GM12874 (cell line): ENCODE data around the gene SURF6.

Experiments used
- TF ChIP-seq, protein P1 (sequence below): IDR thresholded peaks from 2 replicates; pipeline ENCODE4 v1.5.1; 2011; ENCODE audit warnings: low read depth, mild to moderate bottlenecking, control low read depth, low read length, moderate library complexity; ENCODE audit not compliant: insufficient read depth

The SURF6 gene

GRCh38 chr9:133351526-133351907 is 15.5 kb upstream of the SURF6 start:
- TF ChIP-seq, protein P1, sequence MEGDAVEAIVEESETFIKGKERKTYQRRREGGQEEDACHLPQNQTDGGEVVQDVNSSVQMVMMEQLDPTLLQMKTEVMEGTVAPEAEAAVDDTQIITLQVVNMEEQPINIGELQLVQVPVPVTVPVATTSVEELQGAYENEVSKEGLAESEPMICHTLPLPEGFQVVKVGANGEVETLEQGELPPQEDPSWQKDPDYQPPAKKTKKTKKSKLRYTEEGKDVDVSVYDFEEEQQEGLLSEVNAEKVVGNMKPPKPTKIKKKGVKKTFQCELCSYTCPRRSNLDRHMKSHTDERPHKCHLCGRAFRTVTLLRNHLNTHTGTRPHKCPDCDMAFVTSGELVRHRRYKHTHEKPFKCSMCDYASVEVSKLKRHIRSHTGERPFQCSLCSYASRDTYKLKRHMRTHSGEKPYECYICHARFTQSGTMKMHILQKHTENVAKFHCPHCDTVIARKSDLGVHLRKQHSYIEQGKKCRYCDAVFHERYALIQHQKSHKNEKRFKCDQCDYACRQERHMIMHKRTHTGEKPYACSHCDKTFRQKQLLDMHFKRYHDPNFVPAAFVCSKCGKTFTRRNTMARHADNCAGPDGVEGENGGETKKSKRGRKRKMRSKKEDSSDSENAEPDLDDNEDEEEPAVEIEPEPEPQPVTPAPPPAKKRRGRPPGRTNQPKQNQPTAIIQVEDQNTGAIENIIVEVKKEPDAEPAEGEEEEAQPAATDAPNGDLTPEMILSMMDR: no peak

GRCh38 chr9:133349965-133350616 is 14.1 kb upstream of the SURF6 start:
- TF ChIP-seq, protein P1: no peak

- TF ChIP-seq, protein P1: no peak
Observed at GRCh38 chr9:133348718-133349573, 13.0 kb upstream of the SURF6 start.

DNA sequence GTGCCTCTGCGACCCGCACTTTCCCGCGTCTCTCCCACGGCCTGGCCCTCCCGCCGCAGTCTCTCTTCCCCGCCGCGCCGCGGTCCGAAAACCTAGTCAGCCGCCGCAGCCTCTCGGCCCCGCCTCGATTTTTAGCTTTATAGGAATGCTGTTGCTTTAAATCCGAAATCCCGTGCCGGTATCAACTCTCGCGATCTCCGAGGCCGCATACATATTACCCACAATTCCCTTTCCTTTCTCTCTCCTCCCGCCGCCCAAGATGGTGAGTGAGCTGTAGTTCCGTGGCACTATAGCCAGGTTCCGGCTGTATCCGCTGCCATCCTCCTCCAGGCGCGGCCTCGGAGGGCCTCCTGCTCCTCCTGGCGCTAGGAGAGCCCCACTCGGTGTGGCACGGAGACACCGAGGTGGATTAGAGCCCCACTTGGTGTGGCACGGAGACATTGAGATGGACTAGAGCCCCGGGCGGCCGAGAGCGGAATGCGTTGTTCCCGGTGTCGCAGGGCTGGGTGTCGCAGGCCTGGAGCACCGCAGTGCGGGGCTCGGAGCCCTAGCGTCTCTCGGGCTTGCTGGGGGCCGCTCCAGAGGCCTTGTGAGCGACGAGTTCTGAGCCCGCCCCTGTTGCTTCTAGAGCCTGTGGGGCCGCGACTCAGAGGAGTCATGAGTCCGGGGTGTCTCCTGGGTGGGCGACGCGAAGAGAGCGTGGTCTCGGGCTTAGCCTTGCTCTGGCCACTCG is 12.2 kb upstream of the SURF6 start, which contains the start of the genes MED22 and RPL7A:
TSS of gene MED22 (minus strand) at position 147 of the 733 bp plus-strand sequence. CDS start 1,469 bp downstream, outside the sequence.
TSS of gene RPL7A (plus strand) at position 234 of the 733 bp plus-strand sequence. CDS start at position 260, 26 bp downstream.
- TF ChIP-seq, protein P1: no peak

DNA sequence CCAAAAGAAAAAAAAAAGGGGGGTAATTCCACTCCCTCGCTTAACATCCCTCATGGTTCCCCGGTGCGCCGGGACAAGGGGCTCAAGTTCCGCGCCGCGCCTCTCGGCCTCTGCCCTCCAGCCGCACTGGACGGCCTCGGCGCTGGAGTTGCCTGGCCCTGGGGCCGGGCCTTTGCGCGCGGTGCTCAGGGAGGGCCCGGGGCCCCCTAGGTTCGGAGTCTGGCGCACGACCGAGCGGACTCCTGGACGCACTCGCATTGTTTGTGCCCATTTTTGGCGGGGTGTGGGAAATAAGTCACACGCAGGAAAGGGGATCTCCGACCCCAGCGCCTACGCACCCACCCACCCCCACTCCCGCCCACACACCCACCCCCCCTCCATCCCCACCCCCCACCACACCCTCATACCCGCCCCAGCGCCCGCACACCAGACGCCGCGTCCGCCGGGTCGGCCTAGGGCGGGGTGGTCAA is 11.6 kb upstream of the SURF6 start:
- TF ChIP-seq, protein P1: no peak

DNA sequence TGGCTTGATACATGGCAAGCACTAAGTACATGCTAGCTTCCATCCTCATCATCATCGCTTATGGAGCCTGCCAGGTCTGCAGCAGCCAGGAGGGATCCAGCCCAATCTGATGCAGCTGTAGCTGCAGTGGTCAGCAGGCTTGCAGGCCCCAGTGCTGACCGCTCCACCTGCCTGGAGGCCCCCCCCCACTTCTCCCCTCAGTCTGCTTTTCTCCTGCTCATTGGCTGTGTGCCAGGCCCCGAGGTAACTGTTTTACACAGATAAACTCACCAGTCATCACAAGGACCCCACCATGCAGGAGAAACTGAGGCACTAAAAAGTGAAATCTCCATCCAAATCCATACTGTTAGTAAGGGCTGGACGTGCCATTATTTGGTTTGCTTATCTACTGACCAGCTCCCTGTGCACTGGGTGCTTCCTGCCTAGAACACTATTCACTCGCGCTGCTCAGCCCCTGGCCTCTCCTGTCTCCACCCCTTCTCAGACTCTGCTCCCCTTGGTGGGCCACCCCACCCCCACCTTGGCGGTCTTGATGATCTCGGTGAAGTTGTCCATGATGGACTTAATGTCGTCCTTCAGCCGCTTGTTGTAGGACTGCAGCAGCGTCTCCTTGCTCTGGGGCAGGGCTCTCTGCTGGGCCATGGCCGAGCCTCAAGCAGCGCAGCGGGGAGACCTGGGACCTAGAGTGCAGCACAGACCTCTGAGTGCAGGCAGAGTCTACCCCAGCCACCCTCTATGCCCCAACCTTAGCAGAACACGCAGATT is 10.2 kb upstream of the SURF6 start:
- TF ChIP-seq, protein P1: no peak
